Naive B cell (primary cell): ENCODE measurements around the gene ZFAND3. TPM values are rescaled to one million over a fixed set of nuclear protein-coding genes. Genes with fewer than 3 reads are reported as not detected.
"Not testable (repeated sequence)": the region's sequence is repeated elsewhere in the genome, so short reads cannot be mapped to it uniquely, and the experiment has no call there.

ENCODE experiments used
- ATAC-seq, 2 donors: fragments of 150-1000 bp; cut with Tn5 transposase; 2 replicates each; pipeline ENCODE4 v1.10.0; 2021; ENCODE audit warnings: low read depth in 2 of 2, mild to moderate bottlenecking in 2 of 2, moderate library complexity in 2 of 2
- DNase-seq: peaks from one replicate; pipeline ENCODE4 v3.0.0; 2022
- H3K27ac Mint-ChIP-seq, 6 donors: one replicate each; pipeline ENCODE4 v1.8.0; 2020 to 2022; ENCODE audit warnings: mild to moderate bottlenecking in 6 of 6, mixed read lengths in 6 of 6, moderate library complexity in 5 of 6, inconsistent platforms in 2 of 6
- H3K27me3 Mint-ChIP-seq, 3 donors: one replicate each; pipeline ENCODE4 v1.8.0; 2021 to 2022; ENCODE audit warnings: mixed read lengths in 3 of 3, mild to moderate bottlenecking in 1 of 3
- H3K36me3 Mint-ChIP-seq, 2 donors: one replicate each; pipeline ENCODE4 v1.8.0; 2020 to 2022; ENCODE audit warnings: mixed read lengths in 2 of 2, inconsistent platforms in 1 of 2, mild to moderate bottlenecking in 1 of 2
- H3K4me1 Mint-ChIP-seq, 3 donors: one replicate each; pipeline ENCODE4 v1.8.0; 2020 to 2022; ENCODE audit warnings: mixed read lengths in 3 of 3, inconsistent platforms in 1 of 3, mild to moderate bottlenecking in 1 of 3, moderate library complexity in 1 of 3
- H3K4me3 Mint-ChIP-seq, 8 donors: one replicate each; pipeline ENCODE4 v1.8.0; 2020 to 2022; ENCODE audit warnings: mild to moderate bottlenecking in 8 of 8, mixed read lengths in 8 of 8, moderate library complexity in 8 of 8, inconsistent platforms in 2 of 8
- H3K9me3 Mint-ChIP-seq, 7 donors: one replicate each; pipeline ENCODE4 v1.8.0; 2020 to 2022; ENCODE audit warnings: mixed read lengths in 7 of 7, mild to moderate bottlenecking in 5 of 7, inconsistent platforms in 2 of 7, moderate library complexity in 1 of 7
- polyA plus RNA-seq, 6 donors: library from polyadenylated mRNA; unstranded; fragments of 300-500 nt; fragmentation: Illumina TruSeq; gene quantifications; one replicate each; pipeline ENCODE4 v1.2.3, GENCODE V29; 2021; ENCODE audit warnings: low read depth in 6 of 6

The ZFAND3 gene
- polyA plus RNA-seq, 6 donors from 2014 or later = 1.9 to 6.7 (median 4.4) TPM

DNA sequence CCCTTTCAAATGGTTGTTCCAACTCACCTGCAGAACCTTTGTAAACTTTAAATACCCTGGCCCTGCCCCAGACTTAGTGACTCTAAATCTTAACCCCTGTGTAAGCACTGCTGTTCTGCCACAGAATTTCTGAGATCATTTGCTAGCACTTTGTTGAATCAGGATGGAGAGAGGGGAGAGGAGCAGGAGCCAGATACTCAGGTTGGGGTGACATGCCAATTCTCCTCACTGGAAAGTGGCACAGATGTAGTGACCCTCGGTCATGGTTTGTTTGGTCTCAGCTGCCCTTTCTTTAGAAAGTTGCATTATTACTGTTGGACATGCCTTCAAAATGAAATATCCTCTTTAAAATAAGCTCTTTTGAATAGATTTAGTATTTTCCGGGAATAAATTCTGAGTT, 168.0 kb downstream of the ZFAND3 start:
- DNase-seq (no peak), ATAC-seq (no peak)
- H3K9me3 Mint-ChIP-seq = no peaks in the 10 kb centered on the region
- no peaks in the 10 kb centered on the region for H3K36me3 Mint-ChIP-seq
- no peaks in the 10 kb centered on the region for H3K27me3 Mint-ChIP-seq
- H3K27ac Mint-ChIP-seq = peak overlapping the region in 3 of 6 donors; percentile 55 to 76 (median 72)
- peak overlapping the region in 2 of 8 donors; percentile 12 to 35 for H3K4me3 Mint-ChIP-seq
- peaks cover 52 to 68% (median 67%) of the 10 kb centered on the region in 3 donors for H3K4me1 Mint-ChIP-seq

DNA sequence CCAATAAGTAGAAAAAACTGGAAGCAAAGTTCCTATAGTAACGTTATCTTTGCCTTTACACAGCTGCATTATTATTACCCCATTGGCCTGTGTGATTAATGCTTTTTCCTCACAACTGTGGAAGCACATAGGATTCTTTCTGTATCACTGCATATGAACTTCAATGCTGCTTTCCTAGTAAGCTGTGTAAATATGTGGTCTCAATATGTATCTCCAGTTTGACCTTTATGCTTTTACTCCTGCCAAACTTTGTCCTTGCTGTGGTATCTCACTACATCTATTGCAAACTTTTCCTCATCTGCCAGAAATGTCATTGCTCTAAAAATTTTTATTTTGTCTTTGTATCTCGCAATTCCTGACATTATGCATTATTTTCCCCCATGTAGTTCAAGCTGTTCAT, 168.6 kb downstream of the ZFAND3 start:
- Mint-ChIP-seq H3K27me3 (no peaks in the 10 kb centered on the region), H3K4me1 (peaks cover 54 to 72% (median 66%) of the 10 kb centered on the region in 3 donors), H3K27ac (peak overlapping the region in 3 of 6 donors; percentile 7 to 55 (median 55)), H3K4me3 (peak overlapping the region in 1 of 8 donors; percentile 23), H3K36me3 (no peaks in the 10 kb centered on the region), H3K9me3 (no peaks in the 10 kb centered on the region)
- ATAC-seq (no peak), DNase-seq (no peak)

DNA sequence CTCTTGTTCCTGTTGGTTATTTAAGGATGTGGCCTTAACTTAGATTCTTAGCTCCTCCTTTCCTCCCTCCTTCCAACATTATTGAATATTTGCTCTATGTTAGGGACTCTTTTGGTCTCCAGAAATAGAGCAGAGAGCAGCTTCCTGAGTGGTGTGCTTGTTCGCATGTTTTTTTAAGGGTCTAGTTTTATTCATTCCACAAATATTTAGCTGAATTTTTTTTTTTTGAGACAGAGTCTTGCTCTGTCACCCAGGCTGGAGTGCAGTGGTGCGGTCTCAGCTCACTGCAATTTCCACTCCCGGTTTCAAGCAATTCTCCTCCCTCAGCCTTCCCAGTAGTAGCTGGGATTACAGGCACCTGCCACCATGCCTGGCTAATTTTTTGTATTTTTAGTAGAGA, 169.2 kb downstream of the ZFAND3 start:
- no peak for ATAC-seq
- Mint-ChIP-seq H3K9me3 (no peaks in the 10 kb centered on the region), H3K36me3 (no peaks in the 10 kb centered on the region), H3K4me1 (peaks cover 52 to 69% (median 62%) of the 10 kb centered on the region in 3 donors), H3K27me3 (no peaks in the 10 kb centered on the region), H3K27ac (peak overlapping the region in 4 of 6 donors; percentile 7 to 83 (median 44)), H3K4me3 (peak overlapping the region in 5 of 8 donors; percentile 2 to 71 (median 32))
- DNase-seq = no peak

DNA sequence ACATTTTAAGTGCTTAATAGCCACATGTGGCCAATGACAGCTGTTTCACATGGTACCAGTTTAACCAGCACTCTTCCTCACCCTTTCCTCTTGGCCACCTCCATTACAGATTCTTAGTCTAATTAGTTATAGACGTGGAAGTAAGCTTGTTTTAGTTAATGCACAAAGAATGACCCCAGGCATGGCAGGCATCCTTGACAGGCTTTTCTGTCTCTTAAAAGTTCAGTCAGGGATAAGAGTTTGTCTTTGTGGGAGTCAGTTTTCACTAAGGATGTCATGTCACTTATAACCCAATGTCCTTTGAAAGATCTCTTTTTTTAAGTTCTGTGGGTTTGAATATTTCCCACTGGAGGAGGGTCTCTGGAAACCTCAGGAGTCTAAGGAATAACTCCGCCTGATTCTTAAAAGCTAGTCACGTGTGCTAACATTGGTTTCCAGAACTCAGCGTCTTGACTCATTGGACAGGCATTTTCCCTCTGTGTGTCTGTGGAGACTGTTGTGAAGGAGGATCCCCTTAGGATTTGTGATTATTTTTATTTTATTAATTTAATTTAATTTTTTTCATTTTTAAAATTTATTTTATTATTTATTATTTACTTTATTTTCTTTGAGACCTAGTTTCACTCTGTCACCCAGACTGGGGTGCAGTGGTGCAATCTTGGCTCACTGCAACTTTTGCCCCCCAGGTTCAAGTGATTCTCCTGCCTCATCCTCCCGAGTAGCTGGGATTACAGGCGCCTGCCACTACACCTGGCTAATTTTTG, 171.4 kb downstream of the ZFAND3 start:
- Mint-ChIP-seq H3K4me3 (no peak overlapping the region), H3K9me3 (no peaks in the 10 kb centered on the region), H3K4me1 (peaks cover 46 to 63% (median 49%) of the 10 kb centered on the region in 3 donors), H3K36me3 (no peaks in the 10 kb centered on the region), H3K27ac (peak overlapping the region in 2 of 6 donors; percentile 34 to 58), H3K27me3 (no peaks in the 10 kb centered on the region)
- DNase-seq (no peak), ATAC-seq (no peak)

DNA sequence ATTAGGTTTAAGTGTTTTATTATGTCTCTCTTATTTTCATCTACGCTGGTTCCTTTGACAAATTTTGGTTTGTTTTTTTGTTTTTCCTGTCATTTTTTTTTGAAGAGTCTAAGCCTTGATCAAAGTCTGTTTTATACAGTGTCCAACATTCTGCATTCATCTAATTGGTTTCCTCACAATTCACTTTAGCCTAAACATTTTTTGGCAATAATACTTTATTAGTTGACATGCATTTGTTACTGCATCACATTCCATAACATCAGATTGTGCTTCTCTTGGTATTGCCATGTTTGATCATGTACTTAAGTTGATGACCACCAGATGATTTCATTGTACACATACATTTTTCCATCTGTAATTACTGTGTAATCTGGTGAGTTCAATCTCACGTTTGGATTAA, 173.2 kb downstream of the ZFAND3 start:
- no peak overlapping the region for H3K4me3 Mint-ChIP-seq
- no peak for ATAC-seq
- peaks cover 43 to 55% (median 43%) of the 10 kb centered on the region in 3 donors for H3K4me1 Mint-ChIP-seq
- peaks cover 0 to 4% of the 10 kb centered on the region in 2 donors for H3K36me3 Mint-ChIP-seq
- DNase-seq = no peak
- no peak overlapping the region for H3K27ac Mint-ChIP-seq
- H3K9me3 Mint-ChIP-seq = peaks cover 0 to 3% (median 0%) of the 10 kb centered on the region in 7 donors
- no peaks in the 10 kb centered on the region for H3K27me3 Mint-ChIP-seq

DNA sequence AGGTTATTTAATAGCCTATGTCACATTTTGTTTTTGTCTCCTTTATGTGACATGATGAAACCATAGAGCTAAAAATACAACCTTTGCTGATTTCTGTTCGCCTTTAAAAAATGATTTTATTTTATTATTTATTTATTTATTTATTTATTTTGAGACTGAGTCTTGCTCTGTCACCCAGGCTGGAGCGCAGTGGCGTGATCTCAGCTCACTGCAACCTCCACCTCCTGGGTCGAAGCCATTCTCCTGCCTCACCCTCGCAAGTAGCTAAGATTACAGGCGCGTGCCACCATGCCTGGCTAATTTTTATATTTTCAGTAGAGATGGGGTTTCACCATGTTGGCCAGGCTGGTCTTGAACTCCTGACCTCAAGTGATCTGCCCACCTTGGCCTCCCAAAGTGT, 173.7 kb downstream of the ZFAND3 start:
- H3K4me1 Mint-ChIP-seq = peaks cover 40 to 54% (median 45%) of the 10 kb centered on the region in 3 donors
- H3K9me3 Mint-ChIP-seq, H3K36me3 Mint-ChIP-seq, H3K27me3 Mint-ChIP-seq, DNase-seq, ATAC-seq, H3K27ac Mint-ChIP-seq, H3K4me3 Mint-ChIP-seq: not testable (repeated sequence)

DNA sequence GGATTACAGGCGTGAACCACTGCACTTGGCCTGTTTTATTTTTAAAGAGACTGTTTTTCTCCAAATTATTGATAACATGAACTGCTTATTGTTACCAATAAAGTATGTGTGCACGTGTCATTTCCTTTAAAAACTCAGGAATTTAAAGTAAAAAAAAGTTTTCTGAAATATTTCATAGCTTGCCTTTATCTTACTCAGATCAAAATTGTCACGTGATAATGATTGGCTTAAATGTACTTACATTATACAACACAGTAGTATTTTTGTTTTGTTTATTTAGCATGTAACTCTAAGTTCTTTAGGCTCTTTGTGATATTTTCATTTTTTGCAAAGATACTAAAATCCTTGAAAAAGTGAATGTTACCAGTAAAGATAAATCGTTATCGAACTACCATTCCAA, 174.1 kb downstream of the ZFAND3 start:
- Mint-ChIP-seq H3K36me3 (peaks cover 0 to 13% of the 10 kb centered on the region in 2 donors), H3K27me3 (no peaks in the 10 kb centered on the region), H3K9me3 (peaks cover 0 to 9% (median 4%) of the 10 kb centered on the region in 7 donors), H3K27ac (peak overlapping the region in 1 of 6 donors; percentile 40), H3K4me3 (no peak overlapping the region), H3K4me1 (peaks cover 36 to 50% (median 42%) of the 10 kb centered on the region in 3 donors)
- DNase-seq = no peak
- no peak for ATAC-seq

DNA sequence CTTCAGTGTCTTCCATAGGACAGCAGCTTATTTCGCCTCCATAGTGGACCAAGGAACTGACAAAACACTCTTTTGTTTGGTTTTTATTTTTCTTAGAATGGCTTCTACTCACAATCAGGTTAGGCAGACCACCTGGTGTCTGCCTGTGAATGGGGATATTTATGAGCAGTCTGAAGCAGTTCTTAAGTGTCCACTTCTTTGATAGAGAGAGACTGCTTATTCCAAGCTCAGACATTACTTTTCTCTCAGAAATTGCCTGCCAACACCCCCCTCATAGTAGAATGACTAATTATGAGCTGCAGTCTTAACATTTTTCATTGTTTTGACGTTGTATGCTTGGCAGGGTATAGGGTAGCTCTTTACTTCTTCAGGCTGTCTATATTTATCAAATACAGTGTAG, 174.7 kb downstream of the ZFAND3 start:
- H3K27me3 Mint-ChIP-seq = no peaks in the 10 kb centered on the region
- H3K4me1 Mint-ChIP-seq = peaks cover 30 to 43% (median 37%) of the 10 kb centered on the region in 3 donors
- no peak overlapping the region for H3K4me3 Mint-ChIP-seq
- peak overlapping the region in 1 of 6 donors; percentile 86 for H3K27ac Mint-ChIP-seq
- H3K36me3 Mint-ChIP-seq = peaks cover 0 to 13% of the 10 kb centered on the region in 2 donors
- DNase-seq (no peak), ATAC-seq (no peak)
- H3K9me3 Mint-ChIP-seq = peaks cover 0 to 12% (median 5%) of the 10 kb centered on the region in 7 donors

DNA sequence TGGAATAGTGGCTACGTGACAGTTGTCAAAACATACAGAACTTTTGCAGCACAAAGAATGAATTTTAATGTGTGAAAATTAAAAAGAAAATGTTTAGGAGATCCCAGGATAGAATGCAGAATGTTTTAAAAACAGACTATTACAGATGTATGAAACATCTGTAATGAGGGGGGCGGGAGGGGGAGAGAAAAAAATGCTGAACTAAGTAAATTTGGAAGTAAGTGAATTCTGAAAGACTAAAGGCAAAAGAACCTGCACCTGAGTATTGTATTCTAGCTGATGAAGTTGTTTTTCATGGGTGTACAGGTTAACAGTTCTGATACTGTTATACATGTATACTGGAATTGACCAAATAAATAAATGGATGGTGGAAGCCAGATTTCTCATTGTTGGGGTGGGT, 178.8 kb downstream of the ZFAND3 start:
- Mint-ChIP-seq H3K4me3 (no peak overlapping the region), H3K9me3 (peaks cover 0 to 17% (median 11%) of the 10 kb centered on the region in 7 donors), H3K27me3 (no peaks in the 10 kb centered on the region), H3K27ac (peak overlapping the region in 1 of 6 donors; percentile 44), H3K4me1 (peaks cover 15 to 18% (median 18%) of the 10 kb centered on the region in 3 donors), H3K36me3 (peaks cover 6 to 13% of the 10 kb centered on the region in 2 donors)
- DNase-seq (no peak), ATAC-seq (no peak)

DNA sequence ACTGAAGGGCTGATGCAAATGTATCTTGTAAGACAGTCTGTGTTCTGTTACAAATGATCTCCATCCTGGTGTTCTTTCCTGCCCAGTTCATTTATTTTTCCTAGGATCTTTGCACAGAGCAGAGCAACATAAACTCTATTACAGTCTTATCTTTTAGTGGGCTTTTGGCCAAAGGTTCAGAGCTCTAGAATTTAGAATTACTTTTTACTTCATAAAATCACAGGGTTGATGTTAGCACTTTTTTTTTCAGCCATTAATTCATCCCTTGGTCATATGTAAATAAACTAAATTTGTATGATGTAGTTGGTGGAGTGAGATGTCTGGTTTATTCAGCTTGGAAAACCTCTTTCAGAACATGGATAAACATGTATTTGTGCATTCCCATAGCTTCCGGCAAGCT, 181.9 kb downstream of the ZFAND3 start:
- peaks cover 0 to 17% (median 11%) of the 10 kb centered on the region in 7 donors for H3K9me3 Mint-ChIP-seq
- H3K27ac Mint-ChIP-seq = no peak overlapping the region

DNA sequence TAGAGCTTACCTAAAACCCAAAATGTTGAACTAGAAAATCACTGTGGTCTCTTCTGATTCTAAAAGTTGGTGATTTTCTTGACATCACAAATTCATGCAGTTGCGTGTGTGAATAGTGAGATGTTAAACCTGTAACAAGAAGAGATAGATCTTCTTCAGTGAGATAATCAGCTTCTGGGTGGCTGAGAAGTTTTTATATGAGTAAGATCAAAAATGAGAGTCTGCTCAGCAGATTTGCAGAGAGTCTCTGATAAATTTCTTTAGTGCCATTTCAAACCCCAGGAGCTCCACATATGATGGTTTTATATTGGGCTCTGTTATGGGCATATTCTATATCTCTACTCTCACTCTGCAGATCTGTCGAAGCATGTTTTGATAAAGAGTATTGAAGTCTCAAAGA, 185.4 kb downstream of the ZFAND3 start:
- Mint-ChIP-seq H3K36me3 (peaks cover 3 to 10% of the 10 kb centered on the region in 2 donors), H3K4me1 (peaks cover 2 to 5% (median 5%) of the 10 kb centered on the region in 3 donors), H3K9me3 (peaks cover 0 to 8% (median 4%) of the 10 kb centered on the region in 7 donors), H3K27ac (no peak overlapping the region), H3K4me3 (no peak overlapping the region), H3K27me3 (no peaks in the 10 kb centered on the region)
- ATAC-seq = no peak
- no peak for DNase-seq

More for the DNA sequence above, 181.9 kb downstream of the ZFAND3 start:
- ATAC-seq = no peak
- H3K4me3 Mint-ChIP-seq = no peak overlapping the region
- H3K27me3 Mint-ChIP-seq = no peaks in the 10 kb centered on the region
- peaks cover 6 to 13% of the 10 kb centered on the region in 2 donors for H3K36me3 Mint-ChIP-seq
- DNase-seq = no peak
- peaks cover 8 to 20% (median 12%) of the 10 kb centered on the region in 3 donors for H3K4me1 Mint-ChIP-seq

DNA sequence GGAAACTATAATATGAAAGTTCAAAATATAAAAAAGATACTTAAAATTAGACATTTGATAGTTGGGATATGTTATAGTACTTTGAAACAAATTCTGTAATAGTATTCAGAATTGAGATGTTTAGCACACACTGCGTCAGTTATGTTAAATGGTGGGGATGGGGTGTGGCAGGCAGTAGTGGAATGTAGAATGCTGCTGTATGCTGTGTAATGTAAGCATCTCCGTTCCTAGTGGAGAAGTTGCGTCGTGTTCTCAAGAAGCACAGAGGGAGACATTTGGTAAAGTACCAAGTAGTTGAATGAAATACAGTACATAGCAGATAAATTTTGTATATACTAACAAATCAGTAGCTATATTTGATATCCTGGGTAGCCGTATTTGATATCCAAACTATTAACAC, 192.4 kb downstream of the ZFAND3 start:
- no peak overlapping the region for H3K27ac Mint-ChIP-seq
- H3K4me3 Mint-ChIP-seq = no peak overlapping the region
- H3K27me3 Mint-ChIP-seq = no peaks in the 10 kb centered on the region

DNA sequence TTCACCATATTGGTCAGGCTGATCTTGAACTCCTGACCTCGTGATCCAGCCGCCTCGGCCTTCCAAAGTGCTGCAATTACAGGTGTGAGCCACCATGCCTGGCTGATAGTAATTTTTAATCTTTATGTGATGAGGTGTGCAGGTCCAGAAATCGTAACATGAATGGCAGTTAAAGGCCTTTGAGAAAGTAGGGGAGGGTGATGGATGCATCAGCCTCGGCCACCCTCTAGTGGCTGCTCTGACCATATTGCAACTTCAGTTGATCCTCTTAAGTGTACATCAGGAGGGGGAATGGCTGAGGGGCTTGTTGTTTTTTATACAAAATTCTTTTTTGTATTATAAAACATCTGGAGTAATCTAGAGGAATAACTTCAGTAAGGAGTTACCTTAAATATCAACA, 193.0 kb downstream of the ZFAND3 start:
- H3K4me3 Mint-ChIP-seq = no peak overlapping the region
- peak; percentile 63 to 69 for ATAC-seq
- H3K27me3 Mint-ChIP-seq = no peaks in the 10 kb centered on the region
- peaks cover 0 to 17% (median 13%) of the 10 kb centered on the region in 7 donors for H3K9me3 Mint-ChIP-seq
- H3K4me1 Mint-ChIP-seq = peaks cover 16 to 20% (median 16%) of the 10 kb centered on the region in 3 donors
- peaks cover 7 to 10% of the 10 kb centered on the region in 2 donors for H3K36me3 Mint-ChIP-seq
- peak overlapping the region in 2 of 6 donors; percentile 45 to 86 for H3K27ac Mint-ChIP-seq
- DNase-seq = peak; percentile 17

More for the DNA sequence above, 192.4 kb downstream of the ZFAND3 start:
- peaks cover 0 to 17% (median 13%) of the 10 kb centered on the region in 7 donors for H3K9me3 Mint-ChIP-seq
- no peak for DNase-seq
- ATAC-seq = no peak
- peaks cover 11 to 20% (median 15%) of the 10 kb centered on the region in 3 donors for H3K4me1 Mint-ChIP-seq
- H3K36me3 Mint-ChIP-seq = peaks cover 7 to 10% of the 10 kb centered on the region in 2 donors

DNA sequence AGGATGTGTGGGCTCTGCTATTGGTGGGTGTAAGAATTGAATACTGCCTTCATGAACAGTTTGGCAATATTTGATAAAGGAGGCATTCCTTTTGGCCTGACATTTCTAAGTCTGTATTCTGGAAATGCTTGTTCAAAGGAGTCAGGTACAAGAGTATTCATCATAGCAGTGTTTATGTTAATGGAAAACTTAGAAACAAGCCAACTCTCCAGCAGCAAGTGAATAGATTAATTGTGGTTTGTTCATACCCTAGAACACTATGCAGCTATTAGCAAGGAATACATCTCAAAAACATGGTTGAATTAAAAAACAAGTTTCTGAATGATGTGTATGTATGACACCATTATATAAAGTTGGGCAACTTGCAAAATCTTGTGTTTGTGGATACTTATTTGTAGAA, 195.8 kb downstream of the ZFAND3 start:
- ATAC-seq = no peak
- no peak overlapping the region for H3K4me3 Mint-ChIP-seq
- peaks cover 0 to 8% (median 6%) of the 10 kb centered on the region in 7 donors for H3K9me3 Mint-ChIP-seq
- H3K4me1 Mint-ChIP-seq = peaks cover 16 to 23% (median 21%) of the 10 kb centered on the region in 3 donors
- no peaks in the 10 kb centered on the region for H3K27me3 Mint-ChIP-seq
- no peak for DNase-seq
- H3K36me3 Mint-ChIP-seq = peaks cover under 1 to 1% of the 10 kb centered on the region in 2 donors
- H3K27ac Mint-ChIP-seq = no peak overlapping the region
